GM15510 (cell line): Measurements from ENCODE around the gene ACACB.

Source experiments
- POLR2A ChIP-seq: IDR thresholded peaks from 3 replicates; pipeline ENCODE4 v1.6.1; 2011; ENCODE audit warnings: borderline replicate concordance; ENCODE audit not compliant: insufficient read length; ENCODE audit errors: extremely low read depth

Gene ACACB

GRCh38 chr12:109173443-109174240, 57.3 kb downstream of the ACACB start:
- TF ChIP-seq POLR2A, result no peak

- no peak for TF ChIP-seq POLR2A
Measured at GRCh38 chr12:109174468-109174867, 58.1 kb downstream of the ACACB start.

DNA sequence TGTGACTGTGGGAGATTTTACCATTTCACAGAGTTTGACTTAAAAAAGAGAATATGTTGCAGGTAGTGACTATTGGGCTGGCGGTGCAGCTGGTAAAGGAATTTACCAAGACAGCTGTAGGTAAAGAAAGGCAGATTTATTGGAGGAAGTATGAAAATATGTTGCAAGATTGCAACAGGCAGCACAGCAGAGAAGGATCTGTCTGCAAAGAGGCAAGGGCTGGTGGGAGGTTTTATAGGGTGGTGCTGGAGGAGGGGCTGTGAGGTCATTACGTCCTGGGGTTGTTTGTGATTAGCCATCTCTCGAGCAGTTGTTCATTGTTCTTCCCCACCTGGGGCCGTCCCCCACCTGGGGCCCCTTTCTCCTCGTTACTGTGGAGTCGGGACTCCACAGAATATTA, 62.1 kb downstream of the ACACB start:
- TF ChIP-seq POLR2A, result no peak

- TF ChIP-seq POLR2A, result no peak
Measured at GRCh38 chr12:109179927-109180326, 63.5 kb downstream of the ACACB start.

DNA sequence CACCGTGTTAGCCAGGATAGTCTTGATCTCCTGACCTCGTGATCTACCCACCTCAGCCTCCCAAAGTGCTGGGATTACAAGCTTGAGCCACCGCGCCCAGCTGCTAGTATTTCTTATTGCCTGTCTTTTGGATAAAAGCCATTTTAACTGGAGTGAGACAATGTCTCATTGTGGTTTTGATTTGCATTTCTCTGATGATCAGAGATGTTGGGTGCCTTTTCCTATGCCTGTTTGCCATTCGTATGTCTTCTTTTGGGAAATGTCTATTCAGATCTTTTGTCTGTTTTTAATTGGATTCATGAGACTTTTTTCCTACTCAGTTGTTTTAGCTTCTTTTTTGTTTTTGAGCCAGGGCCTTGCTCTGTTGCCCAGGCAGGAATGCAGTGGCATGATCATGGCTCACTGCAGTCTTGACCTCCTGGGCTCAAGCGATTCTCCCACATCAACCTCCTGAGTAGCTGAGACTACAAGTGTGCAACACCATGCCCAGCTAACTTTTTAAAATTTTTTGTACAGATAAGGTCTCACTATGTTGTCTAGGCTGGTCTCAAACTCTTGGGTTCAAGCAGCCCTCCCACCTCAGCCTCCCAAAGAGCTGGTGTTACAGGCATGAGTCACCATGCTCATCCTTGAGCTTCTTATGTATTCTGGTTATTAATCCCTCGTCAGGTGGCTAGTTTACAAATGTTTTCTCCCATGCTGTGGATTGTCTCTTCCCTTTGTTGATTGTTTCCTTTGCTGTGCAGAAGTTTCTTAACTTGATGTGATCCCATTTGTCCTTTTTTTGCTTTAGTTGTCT, 65.9 kb downstream of the ACACB start:
- no peak for TF ChIP-seq POLR2A

DNA sequence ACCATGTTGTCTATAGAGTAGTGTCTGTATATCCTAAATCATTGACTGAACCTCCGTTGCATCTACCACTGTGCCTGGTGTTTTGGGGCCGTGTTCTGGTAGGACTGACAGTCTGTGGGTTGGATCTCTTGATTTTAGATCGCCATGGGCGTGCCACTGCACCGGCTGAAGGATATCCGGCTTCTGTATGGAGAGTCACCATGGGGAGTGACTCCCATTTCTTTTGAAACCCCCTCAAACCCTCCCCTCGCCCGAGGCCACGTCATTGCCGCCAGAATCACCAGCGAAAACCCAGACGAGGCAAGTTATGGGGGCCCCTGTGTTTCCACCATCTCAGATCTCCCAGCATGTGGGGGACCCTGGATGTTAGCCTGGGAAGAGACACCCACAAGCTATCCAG, 69.1 kb downstream of the ACACB start:
- no peak for TF ChIP-seq POLR2A

DNA sequence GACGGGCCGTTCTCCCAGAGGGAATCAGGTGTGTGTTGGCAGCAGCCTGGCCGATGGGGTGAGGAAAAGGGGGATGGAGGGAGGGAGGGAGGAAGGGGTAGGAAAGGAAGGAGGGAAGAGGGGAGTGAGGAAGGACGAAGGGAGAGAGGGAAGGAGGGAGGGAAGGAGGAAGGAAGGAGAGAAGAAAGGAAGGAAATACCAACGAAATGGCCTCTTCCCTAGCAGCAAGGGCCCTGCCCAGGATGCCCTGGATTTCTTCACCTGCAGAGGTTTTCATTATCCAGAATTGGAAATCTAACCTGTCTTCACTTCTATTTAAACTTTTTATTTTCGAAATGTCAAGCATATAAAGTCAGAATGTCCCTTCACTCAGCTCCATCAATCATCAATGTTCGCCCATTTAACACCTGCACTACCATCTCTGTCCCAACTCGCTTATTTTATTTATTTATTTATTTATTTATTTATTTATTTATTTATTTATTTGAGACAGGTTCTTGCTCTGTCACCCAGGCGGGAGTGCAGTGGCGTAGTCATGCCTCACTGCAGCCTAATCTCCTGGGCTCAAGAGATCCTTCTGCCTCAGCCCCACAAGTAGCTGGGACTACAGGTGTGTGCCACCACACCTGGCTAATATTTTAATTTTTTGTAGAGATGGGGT, 70.7 kb downstream of the ACACB start:
- no peak for TF ChIP-seq POLR2A

DNA sequence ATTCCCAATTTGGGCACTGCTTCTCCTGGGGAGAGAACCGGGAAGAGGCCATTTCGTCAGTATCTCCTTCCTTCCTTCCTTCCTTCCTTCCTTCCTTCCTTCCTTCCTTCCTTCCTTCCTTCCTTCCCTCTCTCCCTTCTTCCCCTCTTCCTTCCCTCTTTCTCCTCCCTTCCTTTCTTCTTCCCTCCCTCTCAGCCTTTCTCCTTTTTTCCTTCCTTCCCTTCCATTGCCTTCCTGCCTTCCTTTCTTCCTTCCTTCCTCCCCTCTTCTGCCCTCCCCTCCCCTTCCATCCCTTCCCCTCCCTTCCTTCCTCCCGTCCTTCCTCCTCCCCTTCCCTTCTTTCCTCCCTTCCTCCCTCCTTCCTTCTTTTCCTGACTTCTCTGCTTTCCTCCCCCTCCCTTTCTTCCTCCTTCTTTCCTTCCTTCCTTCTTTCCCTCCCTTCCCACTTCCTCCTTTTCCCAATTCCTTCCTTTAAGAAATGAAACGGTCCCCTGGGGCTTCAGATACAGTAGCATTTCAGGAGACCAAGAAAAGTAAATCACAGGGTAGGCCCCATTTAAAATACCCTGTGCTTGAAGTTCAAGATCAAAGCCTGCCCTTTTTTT, 71.8 kb downstream of the ACACB start:
- TF ChIP-seq POLR2A, result no peak

DNA sequence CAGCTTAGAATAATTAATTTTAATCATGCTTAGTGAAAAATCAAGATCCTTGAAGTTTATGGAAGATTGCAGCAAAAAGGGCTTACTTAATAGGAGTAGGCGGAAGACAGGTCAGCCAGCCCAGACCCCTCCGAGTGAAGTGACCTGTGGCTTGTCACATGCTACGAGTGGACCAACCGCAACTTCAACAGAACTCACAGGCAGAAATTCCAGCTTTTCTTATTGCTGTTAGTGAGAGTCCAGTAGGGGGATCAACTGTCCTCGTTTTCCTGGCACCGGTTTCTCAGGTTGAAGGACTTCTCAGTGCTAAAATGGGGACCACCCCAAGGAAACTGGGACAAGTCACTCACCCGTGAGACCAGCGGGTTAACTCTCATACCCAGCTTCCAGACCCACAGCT, 72.9 kb downstream of the ACACB start:
- no peak for TF ChIP-seq POLR2A

DNA sequence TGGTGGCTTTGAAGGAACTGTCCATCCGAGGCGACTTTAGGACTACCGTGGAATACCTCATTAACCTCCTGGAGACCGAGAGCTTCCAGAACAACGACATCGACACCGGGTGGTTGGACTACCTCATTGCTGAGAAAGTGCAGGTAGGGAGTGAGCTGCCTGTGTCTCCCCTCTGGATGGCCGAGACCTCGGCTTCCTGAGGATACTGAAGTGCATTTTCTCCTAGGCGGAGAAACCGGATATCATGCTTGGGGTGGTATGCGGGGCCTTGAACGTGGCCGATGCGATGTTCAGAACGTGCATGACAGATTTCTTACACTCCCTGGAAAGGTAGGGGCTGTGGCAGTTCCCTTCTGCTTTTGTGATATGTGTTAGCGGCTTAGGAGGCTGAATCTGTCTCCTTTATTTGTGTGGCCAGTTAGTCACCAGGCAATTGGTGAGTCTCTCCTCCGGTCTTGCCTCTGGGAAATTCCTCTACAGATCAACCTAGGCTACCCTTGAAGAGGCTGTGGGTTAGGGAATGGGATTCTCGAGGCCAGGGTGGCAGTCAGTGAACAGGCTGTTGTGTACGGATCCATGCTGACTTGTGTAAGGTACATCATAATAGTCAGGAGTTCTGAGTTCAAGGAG, 75.3 kb downstream of the ACACB start:
- no peak for TF ChIP-seq POLR2A

DNA sequence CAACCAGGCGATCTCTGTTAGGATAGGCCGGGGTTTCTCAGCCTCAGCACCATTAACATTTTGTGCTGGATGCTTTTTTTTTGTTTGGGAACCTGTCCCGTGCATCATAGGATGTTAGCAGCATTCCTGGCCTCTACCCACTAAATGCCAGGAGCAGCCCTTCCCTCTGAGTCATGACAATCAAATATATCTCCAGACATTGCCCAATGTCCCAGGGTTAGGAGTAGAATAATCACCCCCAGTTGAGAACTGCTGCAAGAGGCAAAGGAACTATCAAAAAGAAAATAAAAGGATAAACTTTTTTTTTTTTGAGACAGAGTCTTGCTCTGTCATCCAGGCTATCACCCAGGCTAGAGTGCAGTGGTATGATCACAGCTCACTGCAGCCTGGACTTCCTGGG, 76.0 kb downstream of the ACACB start:
- TF ChIP-seq POLR2A, result no peak

- no peak for TF ChIP-seq POLR2A
Measured at GRCh38 chr12:109193896-109194295, 77.5 kb downstream of the ACACB start.

GRCh38 chr12:109196332-109196731, 79.9 kb downstream of the ACACB start:
- no peak for TF ChIP-seq POLR2A

GRCh38 chr12:109197327-109197726, 80.9 kb downstream of the ACACB start:
- no peak for TF ChIP-seq POLR2A
